GM12892 (cell line): ENCODE measurements around the gene GNL2.

Source experiments
- POLR2A ChIP-seq: IDR thresholded peaks from 2 replicates; pipeline ENCODE4 v1.6.1; 2011; ENCODE audit warnings: low read depth, low read length, control low read depth
- TAF1 ChIP-seq: IDR thresholded peaks from 2 replicates; pipeline ENCODE4 v1.6.1; 2011; ENCODE audit warnings: low read depth, mild to moderate bottlenecking, control low read depth, low read length, borderline replicate concordance

- no peak for TF ChIP-seq TAF1
- TF ChIP-seq POLR2A: no peak
Measured at GRCh38 chr1:37553598-37553926, 42.2 kb downstream of the GNL2 start.
